ENCODE data around the gene PMFBP1.

PMFBP1 gene

DNA sequence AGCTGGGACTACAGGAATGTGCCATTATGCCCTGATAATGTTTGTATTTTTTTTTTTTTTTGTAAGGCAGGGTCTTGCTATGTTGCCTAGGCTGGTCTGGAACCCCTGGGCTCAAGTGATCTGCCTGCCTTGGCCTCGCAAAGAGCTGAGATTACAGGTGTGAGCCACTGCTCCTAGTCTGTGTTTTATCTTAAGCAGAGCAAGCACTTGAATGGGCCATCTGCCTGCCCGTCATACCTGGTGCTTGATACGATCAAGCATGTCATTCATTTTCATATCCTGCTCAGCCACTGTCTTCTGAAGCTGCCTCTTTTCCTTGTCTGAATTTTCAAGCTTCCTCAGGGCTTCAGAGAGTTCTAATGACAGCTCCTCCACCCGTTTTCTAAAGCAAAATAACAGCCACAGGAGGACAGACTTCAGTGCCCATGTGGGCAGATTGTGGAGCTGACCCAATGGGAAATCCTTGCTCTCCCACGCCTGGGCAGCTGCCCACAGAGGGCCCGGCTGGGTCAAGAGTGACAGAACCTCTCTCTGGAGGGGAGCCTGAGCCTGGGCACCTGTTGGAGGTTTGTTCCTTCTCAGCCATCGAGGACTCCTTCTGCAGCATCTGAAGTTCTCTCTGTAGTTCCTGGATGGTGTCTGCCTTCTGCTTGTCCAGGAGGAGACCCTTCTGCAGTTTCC lies 41.8 kb downstream of the PMFBP1 start:
- DNase-seq (ENCODE audit: low read depth in 2 of 2): no peak

DNA sequence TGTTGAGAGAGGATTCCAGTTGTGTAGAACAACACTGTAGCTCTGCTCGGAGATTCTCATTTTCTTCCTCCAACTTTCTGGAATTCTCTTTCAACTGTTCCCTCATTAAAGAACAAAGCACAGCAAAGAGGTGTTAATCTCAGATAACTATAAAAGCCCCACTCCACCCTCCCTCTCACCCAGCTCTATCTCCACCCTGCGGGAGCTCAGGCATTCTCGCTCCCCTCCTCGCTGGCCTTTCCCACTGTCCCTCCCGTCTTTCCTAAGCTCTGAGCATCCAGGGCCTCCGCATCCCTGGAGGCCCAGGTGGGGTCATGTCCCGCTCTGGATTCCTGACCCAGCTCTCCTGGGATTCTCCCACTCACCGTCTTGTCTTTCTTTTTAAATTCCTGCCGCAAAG lies 43.3 kb downstream of the PMFBP1 start:
- no peak for DNase-seq (ENCODE audit: low read depth in 2 of 2)

DNA sequence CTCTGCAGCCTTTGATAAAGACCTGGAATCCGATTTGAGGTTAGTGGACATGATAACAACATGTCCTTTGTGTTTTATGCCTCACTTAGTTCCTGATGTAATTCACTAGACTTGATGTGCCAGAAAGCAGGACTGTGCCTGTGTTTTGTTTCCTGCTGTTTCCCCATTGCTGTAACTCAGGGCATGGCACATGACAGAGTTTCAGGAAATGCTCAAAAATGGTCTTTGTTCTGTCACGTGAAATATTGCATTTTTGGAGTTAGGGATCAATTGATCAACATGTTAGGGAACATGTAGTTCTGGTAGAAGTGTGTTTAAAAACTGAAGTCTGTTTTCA lies 45.6 kb downstream of the PMFBP1 start:
- DNase-seq (ENCODE audit: low read depth in 2 of 2): no peak

DNA sequence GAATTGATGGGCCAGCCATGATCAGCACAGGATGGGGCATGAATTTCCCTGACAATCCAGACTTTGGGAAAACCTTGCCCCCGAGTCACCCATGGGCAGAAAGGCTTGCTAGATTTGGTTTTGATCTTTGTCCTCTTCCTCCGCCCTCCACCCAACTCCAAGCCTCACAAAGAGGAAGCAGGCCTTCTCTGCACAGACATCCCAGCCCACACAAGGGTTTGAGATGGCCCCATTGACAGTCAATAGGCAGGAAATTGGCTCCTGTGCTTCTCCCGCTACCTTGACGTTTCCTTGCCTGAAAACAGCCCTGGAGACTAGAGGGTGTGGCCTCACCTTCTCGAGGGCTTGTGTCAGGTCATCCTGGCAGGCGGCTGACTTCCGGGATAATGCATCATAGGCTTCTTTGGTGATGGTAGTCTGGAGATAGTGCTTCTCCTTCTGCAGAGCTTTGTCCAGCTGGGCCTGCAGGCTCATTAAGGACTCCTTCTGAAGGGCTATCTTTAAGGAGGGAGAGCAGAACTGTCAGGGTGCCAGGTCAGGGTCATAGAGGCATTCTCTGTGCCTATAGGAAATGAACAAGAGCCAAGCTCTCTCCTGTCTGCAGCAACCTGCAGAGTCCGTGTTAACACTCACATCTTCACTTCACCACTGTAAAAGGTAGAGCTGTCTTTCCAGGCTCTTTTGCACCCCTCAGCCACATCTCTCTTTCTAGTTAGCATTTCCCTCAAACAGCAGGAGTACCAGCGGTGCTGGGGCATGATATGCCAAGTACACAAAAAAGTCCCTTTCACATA lies 46.1 kb downstream of the PMFBP1 start:
- no peak for DNase-seq (ENCODE audit: low read depth in 2 of 2)

DNA sequence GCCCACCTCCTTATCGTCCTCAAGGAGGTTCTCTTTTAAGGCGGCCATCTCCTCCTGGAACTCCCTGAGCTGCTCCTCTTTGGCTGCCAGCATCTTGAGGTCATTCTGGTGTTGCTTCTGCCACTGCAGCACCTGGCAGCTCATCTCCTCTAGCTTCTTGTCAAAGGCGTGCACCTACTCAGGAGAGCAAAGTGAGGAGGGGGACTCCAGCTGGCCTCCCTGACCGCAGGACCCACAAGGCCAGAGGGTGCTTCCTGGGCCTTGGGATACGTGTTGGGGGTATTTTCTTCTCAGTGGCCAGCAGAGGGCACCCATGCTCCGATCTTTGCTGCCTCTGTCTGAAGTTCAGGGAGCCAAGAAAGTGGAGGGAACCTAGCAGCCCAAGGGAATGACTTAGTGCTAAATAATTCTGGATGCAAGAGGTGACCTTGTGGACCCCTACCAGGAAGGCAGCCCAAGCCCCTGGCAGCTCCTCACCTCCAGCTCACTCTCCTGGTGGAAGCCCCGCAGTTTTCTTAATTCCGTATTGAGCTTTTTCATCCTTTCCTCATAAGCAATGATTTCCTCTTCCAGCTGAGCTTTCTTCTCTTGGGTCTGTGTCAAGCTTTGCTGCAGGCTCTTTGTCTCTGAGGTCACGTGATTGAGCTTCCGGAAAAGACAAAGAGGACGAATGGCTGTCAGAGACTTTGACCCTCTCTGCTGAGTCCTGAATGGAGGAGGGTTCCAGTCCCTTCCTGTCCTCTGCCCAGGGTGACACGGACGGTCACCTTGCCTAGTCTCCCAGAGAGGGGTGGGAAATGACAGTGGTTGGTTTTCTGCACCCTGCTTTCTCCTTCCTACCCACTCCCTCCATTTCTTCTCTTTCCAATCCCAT lies 47.0 kb downstream of the PMFBP1 start:
- peak in 1 of 2 donors; percentile 17 for DNase-seq (ENCODE audit: low read depth in 2 of 2)

DNA sequence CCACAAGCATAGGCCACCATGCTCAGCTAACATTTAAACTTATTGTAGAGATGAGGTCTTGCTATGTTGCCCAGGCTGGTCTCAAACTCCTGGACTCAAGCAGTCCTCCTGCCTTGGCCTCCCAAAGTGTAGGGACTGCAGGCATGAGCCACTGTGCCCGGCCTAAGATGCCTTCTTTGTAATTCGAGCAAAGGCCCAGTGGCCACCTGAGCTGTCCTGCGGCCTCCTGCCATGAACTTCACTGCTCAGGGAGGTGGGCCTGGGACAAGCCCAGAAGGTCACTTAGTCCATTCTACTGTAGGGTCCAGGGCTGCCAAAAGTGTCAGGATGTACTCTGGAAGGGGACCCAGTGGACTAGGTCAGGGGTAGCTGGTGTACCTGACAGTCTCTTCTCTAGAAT lies 47.8 kb downstream of the PMFBP1 start:
- no peak for DNase-seq (ENCODE audit: low read depth in 2 of 2)

DNA sequence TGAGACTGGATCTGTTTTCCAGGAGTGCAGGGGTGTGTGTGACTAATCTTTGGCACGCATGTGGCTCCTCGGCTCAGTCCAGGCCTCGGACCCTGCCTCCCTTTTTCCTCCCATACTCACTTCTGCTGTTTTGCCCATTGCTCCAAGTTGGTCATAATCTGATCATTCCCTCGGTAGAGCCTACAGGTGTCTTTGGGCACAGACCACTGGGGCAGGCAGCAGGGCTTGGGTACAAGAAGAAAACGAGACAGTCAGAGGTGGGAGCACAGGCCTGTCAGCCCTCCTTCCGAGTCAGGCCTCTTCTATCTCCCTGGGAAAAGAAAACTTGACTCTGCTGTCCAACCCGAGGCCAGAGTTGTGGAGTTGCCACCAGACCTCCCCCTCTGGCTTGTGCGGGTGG lies 48.5 kb downstream of the PMFBP1 start:
- DNase-seq (ENCODE audit: low read depth in 2 of 2): no peak

DNA sequence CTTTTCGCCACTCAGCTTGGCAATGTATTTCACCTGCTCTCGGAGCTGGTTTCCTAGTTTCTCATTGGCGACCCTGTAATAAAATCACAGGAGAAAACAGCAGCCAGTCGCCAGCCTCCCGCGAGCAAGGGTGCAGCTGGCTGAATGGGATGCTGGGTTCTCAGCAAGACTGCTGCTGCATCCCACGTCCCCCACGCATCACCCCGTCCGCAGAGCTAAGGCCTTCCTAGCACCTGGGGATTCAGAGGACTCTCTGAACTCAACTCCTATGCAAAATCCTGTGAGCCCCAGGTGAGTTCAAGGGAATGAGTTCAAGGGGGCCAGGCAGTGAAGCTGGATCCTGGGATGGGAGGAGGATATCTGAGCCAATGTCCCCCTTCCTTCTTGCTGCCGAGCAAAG lies 49.0 kb downstream of the PMFBP1 start:
- no peak for DNase-seq (ENCODE audit: low read depth in 2 of 2)

DNA sequence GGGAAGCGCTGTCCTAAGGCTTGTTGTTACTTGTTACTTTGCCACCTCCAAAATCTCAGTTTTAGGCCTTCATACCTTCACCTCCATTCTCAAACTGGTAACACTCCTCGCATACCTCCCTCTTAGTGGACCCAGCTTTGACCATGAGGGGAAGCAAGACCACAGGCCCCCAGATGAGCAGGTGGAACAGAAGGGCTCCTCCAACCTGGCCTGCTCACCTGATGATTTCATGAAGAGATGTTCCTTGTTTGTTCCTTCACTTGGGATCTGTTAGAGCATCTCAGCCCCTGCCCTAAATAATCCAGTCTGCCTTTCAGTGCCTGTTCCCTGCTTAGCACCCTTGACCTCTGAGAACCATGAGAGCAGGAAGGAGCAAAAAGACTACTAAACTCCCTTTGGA lies 49.6 kb downstream of the PMFBP1 start:
- DNase-seq (ENCODE audit: low read depth in 2 of 2): no peak

DNA sequence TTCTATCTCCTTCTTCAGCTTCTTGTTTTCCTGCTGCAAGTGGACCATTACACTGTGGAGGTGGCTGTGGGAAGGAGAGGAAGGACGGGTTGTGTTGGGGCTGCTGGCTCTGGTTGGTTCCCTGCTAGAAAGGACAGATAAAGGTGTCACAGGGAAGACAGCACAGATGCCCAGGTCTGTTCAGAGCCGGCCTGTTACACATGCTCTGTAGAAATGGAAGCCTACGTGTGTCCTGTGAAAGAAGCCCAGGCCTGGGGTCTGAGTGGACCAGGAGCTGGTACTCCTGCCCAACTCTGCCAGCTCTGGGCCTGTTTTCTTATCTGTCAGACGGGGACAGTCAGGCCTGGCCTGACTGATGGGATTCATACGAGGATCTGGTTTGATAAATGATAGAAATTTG lies 51.9 kb downstream of the PMFBP1 start:
- DNase-seq (ENCODE audit: low read depth in 2 of 2): no peak

DNA sequence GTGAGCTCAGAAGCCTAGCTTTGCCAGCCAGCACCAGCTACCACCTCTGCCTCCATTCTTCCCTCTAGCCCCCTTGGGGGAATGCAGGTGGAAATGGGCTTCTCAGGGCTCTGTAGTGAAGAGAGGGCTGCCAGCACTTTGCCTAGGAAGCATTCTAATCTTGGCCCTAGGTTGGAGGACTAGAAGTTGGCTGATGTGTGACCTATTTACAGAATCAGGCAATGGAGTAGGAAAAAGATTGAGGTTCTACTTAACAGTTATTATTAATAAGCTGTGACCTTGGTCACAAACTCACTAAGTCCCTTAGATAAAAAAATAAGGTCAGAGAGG lies 58.4 kb downstream of the PMFBP1 start:
- DNase-seq (ENCODE audit: low read depth in 2 of 2): no peak

DNA sequence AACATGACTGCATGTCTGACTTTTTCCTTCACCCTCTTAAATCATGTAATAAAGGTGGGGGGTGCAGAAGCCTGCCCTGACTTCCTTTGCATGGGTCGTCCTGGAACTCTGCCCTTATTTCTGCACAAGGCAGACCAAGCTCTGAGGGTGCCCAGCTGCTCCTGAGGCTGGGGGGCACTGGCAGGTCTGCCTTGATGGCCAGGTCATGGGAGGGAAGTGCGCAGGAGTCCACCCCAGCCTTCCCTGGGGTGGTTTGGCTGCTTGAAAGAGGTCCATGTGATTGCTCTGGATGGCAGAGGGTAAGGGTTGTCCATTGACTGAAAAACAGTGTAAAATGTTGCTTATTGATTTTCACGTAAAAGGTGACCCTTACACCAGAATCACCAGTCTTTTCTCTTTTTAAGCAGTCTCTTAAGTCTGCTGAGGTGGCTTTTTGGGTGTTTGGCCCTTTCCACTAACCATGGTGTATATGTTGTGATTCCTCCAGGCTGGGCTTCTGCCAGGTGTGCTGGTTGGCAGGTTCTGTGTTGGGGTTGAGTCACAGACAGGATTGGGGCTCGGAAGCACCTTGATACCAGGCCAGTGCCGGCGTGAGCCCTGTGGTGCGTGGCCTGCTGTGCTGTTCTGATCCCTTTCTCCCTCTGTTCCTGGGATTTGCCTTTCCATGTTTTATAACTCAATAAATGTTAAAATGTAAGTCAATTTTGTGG lies 58.9 kb downstream of the PMFBP1 start:
- no peak for DNase-seq (ENCODE audit: low read depth in 2 of 2)

DNA sequence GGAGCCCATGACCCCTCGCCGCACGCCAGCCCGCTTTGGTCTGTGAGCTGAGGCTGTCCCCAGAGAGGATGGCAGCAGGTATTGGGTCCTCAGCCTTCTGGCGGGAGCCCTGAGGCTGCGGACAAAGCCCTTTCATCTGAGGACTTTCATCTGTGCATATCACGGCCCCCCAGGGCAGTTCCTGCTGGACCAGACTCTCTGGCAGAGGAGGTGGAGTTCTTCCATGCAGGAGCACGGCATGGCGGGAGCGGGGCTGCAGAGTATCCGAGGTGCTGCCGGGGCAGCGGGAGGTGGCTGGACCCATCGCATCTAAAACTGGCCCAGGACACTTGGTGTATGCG lies 59.5 kb downstream of the PMFBP1 start:
- no peak for DNase-seq (ENCODE audit: low read depth in 2 of 2)

DNA sequence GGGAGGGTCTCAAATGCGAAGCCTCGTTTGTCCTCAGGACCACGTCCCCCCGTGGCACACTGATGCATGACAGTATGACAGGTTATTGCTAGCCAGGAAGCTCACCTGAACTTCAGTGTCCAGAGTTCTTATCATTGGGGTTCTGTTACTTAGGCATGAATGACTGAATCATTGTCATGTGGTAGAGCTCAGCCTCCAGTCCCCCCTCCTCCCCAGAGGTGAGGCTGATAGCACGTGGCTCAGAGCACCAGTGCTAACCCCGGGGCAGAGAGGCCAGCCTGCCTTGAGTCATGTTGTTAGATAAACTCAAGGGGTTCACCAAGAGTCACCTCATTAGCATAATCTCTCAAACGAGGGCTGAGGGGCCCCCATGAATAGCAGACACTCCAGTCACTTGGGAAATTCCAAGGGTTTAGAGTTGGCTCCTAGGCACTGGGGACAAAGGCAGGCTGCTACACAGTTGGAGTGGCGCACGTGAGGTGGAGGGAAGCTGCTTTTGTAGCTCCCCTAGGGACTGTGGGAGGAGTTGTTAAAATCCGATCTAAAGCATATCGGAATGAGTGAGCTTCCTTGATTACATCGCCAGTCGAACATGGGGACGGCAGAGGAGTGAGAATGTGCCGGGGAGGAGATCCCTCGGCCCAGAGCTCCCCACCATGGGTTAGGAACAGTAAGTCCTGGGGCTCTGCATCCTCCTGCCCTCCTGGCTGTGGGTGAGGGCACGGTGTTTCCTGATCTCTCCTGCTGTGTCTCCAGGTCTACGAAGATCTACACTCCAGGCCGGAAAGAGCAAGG lies 60.1 kb downstream of the PMFBP1 start:
- DNase-seq (ENCODE audit: low read depth in 2 of 2): no peak

DNA sequence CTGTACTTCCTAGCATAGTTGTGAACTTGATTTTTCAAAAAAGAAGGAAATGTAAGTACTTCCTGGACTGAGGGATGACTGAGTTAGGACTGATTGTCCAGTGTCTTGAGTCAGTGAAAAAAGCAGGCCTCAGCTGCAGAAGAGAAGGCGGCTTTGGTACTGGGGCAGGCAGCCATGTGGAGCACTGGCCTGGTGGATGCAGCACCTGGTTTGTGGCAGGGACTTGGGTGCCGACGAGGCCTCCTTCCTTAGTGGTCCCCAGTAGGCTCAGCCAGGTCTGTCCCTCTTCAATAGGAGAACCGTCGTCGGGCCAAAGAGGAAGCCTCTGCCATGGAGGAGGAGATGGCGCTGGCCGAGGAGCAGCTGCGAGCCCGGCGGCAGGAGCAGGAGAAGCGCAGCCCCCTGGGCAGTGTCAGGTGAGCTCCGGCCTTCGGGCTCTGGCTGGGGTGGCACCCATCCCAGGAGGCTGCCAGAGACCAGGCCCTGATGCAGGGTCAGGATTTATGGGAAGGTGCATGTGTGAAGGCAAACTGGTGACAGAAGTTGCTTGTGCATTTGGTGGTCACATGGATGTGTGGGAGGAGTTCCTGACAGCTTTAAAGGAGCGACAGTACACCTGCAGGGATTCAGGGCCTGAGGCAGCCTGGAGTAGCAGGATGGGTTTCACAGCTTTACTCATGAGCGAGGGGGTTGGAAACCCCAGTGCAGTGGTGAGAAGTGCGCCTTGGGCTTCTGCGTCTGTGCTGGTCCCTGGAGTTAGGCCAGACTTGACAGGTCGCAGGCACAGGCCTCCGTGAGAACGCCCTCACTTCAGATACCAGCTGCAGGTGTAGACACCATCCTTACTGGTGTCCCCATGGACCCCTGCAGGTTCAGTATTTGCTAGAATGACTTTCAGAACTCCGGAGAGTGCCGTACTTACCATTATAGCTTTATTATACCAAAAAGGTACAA lies 61.0 kb downstream of the PMFBP1 start:
- DNase-seq (ENCODE audit: low read depth in 2 of 2): no peak

DNA sequence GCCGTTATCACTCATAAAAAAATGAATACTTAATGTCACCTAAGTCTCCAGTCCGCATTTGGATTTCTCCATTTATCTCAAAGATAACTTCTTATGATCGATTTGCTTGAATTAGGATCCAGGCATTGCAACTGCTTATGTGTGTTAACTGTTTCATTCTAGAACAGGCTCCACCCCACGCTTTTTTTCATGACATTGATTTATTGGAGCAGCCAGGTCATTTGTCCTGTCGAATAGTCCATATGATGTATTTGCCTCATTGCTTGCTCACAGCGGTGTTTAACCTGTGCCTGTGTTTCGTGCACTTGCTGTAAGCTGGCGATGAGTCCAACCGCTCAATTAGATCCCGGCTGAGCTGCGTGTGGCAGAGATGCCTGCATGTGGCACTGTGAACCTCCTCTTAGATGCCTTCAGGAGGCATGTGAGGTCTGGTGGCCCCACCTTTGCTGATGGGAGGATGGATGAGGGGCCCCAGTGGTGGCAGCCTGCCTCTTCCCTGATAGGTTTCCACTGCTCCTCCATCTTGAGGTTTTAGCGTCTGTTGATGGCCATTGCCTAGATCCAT lies 61.9 kb downstream of the PMFBP1 start:
- no peak for DNase-seq (ENCODE audit: low read depth in 2 of 2)

DNA sequence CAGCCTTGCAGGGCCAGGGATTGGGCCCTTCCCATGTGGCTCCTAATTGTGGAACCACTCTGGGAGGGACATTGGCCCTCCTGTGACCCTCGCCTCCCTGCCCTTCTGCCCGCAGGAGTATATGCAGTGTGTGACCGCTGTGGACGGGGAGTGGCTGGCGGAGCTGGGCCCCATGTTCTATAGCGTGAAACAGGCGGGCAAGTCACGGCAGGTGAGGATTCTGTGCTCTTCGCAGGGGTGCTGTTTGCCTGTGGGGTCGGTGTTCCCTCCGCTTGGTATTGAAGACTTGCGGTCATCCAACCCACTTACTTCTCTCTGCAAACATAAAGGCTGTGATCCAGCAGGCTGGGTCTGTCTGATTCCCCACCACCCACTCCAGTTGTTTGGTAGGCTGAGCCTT lies 62.7 kb downstream of the PMFBP1 start:
- no peak for DNase-seq (ENCODE audit: low read depth in 2 of 2)

DNA sequence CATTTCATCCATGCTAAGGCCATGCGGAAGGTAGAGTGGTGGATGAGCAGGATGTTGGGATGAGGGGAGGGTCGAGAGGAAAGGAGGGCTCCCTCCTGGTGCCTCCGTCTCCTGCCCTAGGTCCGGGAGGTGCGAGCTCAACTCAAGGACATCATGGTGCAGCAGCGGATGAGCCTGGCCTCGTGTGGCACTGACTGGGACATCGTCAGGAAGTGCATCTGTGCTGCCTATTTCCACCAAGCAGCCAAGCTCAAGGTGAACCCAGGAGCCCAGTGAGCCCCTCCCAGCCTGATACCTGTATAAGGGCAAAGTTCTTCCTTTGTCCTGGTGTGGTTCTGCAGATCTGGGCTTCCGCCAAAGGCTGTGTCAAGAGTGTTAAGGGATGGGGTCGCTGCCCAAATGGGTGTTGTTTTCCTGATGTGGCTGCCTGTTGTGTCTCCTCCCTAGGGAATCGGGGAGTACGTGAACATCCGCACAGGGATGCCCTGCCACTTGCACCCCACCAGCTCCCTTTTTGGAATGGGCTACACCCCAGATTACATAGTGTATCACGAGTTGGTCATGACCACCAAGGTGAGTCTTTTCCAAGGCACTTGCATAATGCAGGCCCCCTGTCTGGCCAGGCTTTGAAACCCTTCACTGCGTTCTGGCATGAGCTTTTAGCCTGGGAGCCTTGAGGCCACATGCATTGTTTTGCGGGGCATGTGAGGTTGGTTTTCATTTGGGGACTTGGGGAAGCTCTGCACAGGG lies 63.4 kb downstream of the PMFBP1 start:
- no peak for DNase-seq (ENCODE audit: low read depth in 2 of 2)

DNA sequence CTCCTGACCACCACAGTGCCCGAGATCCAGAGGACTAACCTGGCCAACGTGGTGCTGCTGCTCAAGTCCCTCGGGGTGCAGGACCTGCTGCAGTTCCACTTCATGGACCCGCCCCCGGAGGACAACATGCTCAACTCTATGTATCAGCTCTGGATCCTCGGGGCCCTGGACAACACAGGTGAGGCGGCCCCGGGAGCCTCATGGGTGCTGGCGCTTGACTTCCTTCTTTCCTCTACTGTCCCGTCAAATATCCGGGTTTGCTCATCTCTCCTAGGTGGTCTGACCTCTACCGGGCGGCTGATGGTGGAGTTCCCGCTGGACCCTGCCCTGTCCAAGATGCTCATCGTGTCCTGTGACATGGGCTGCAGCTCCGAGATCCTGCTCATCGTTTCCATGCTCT lies 64.6 kb downstream of the PMFBP1 start:
- DNase-seq (ENCODE audit: low read depth in 2 of 2): no peak
